ENCODE results near the gene CCDC183.

The CCDC183 gene

DNA sequence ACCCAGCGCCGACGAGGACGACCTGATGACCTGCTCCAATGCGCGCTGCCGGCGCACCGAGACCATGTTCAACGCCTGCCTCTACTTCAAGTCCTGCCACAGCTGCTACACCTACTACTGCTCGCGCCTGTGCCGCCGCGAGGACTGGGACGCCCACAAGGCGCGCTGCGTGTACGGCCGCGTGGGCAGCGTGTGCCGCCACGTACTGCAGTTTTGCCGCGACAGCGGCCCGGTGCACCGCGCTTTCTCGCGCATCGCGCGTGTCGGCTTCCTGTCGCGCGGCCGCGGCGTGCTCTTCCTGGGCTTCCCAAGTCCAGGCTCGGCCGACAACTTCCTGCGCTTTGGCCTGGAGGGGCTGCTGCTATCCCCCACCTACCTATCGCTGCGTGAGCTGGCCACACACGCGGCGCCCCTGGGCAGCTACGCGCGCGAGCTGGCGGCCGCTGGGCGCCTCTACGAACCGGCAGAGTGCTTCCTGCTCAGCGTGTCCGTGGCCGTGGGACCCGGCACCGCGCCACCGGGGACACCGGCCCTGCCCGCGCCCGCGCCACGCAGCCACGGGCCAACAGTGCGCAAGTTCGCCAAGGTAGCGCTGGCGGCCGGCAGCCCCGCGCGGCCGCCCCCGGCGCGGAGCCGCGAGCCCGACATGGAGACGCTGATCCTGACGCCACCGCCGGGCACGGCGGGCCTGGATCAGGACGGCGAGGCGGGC is 50.4 kb downstream of the CCDC183 start:
- DNase-seq (ENCODE audit: low read depth, low spot score): no peak
- no peak overlapping the region for H3K27ac ChIP-seq

DNA sequence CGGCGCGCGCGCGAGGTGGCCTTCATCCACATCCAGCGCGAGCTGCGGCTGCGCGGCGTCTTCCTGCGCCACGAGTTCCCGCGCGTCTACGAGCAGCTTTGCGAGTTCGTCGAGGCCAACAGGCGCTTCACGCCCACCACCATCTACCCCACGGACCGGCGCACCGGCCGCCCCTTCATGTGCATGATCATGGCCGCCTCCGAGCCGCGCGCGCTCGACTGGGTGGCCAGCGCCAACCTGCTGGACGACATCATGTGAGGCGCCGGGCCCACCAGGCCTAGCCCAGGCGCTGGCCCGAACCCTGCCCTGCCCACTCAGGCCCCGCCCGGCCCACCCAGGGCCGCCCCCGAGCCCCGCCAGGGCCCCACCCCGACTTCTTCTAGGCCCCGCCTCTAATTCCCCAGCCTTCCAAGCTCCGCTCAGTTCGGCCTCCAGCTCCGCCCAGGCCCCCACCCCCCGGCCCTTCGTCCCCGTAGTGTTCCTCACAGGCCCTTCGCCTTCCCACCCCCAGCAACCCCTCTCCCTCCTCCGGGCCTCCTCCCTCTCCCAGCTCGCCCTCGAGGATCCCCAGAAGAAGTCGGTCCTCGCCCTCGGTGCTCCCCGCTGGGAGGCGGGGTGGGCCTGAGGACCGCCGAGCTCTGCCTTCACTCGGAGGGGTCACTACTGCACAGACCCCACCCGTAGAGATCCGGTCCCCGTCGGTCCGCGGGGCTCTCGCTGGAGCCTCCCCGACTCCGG is 51.1 kb downstream of the CCDC183 start:
- no peak for DNase-seq (ENCODE audit: low read depth, low spot score)
- peak overlapping the region; percentile 90 for H3K27ac ChIP-seq

DNA sequence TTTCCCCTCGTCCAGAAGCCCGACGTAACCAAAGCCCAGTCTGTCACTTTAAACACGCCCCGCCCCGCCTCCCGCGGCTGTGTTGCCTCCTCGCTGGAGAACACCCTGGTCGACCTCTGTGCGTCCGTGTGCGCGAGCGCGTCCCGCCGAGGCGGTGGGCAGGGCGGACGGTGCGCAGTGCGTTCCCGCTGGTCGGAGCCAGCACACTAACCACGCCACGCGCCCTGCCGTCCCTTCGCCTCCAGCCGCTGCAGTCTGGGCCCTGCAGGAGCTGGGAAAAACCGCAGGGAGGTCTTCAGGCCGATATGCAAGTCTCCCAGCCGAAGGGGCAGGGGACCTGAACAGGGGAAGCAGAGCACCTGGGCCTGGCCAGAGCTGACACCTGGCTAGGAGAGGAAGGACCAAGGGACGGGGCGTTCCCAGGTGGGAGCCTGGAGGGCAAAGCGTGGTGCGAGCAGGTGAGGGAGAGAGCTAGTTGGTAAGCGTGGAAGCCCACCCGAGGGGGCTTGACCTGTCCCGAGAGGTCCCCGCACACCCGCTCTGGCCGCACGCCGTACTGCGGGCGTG is 51.8 kb downstream of the CCDC183 start:
- H3K27ac ChIP-seq: peak overlapping the region; percentile 90
- DNase-seq (ENCODE audit: low read depth, low spot score): peak; percentile 40

DNA sequence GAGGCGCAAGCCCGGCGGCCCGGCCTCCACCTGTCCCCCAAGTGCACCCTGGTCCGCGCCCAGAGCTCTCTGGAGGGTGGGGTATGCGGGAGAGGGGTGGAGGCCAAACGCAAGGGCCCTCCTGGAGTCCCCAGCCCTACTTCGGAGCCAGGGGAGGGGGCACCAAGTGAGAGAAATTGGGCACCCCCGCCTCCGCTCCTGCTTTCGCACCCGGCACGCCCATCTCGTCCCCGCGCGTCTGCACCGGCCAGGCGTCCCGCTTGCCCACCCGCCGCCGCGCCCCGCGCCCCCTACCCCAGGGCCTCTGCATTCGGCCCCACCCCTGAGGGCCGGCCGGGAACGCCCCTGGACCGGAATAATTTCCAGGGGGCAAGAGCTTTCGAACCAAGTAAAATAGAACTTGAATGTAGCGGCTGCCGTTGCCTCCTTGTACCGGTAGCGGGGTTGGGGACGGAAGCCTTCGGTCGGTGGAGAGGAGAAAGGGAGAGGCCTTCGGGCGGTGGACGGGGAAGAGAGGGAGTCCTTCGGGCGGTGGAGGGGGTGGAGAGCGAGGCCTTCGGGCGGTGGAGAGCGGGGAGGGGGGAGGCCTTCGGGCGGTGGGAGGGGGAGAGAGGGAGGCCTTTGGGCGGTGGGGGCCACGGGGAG is 52.4 kb downstream of the CCDC183 start:
- no peak for DNase-seq (ENCODE audit: low read depth, low spot score)
- peak overlapping the region; percentile 90 for H3K27ac ChIP-seq

DNA sequence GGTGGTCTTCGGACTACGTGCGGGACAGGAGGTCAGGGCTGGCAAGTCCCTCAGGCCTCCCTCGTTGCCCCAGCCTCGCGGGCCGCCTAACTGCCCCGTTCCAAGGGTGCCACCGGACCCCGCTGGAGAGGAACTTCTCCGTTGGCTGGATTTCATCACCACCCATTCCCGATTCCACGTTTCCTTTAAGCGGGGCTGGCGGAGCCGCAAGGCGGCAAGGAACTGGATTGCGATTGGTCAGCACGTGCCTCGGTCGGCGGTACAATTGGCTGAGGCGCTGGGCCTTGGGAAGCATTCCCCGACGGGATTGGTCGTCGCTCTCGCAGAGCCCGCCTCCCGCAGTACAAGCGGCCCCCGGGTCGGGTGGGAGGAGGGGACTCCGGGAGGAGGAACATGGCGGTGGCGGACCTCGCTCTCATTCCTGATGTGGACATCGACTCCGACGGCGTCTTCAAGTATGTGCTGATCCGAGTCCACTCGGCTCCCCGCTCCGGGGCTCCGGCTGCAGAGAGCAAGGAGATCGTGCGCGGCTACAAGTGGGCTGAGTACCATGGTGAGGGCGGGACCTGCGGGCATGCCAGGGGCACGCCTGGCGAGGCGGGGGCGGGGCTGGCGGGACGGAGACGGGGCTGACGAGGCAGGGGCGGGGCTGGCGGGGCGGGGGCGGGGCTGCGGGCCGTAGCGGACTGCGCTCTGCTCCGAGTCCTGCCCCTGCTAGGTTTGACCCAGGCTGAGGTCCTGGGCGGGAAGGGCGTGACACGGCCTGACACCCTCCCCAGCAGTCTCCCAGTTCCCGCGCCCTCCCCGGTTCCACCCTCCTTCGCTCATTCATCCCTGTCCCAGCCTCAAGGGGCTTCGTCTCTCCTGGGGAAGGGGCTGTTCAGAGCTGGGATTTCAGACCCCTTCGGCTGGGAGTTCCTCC is 53.2 kb downstream of the CCDC183 start, which contains the start of gene PHPT1:
PHPT1 (plus strand) TSS at position 372 of the 922 bp plus-strand sequence; CDS start at position 394, 22 bp downstream.
- DNase-seq (ENCODE audit: low read depth, low spot score): peak; percentile 95

DNA sequence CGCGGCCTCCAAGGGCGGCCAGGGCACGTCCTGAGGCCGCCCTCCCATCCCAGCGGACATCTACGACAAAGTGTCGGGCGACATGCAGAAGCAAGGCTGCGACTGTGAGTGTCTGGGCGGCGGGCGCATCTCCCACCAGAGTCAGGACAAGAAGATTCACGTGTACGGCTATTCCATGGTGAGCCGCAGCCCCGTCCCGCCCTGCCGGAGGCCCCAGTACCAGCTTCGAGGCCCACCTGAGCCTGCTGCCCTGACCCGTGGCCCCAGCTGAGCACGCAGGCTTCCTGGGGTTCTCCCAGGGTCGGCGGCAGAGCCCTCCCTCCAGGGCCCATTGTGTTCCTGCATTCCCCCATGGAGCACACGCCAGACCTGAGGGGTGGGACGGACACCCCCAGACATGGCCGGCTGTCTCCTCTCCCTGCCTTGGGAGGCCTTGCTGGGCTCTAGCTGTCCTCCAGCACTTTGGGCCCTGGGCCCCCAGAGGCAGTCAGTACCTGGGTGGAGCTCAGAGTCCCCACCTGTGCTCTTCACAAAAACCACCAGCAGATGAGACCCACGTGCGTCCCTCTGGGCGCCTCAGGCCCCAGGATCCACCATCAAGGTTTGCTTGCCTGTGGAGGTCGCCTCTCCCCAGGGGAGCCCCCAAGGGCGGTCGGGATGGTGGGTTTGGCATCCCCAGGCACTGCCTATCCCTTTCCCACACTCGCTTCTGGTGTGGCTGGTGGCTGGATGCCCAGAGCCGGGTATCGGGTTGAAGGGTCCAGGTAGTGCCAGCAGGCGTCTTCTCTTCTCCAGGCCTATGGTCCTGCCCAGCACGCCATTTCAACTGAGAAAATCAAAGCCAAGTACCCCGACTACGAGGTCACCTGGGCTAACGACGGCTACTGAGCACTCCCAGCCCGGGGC is 54.1 kb downstream of the CCDC183 start:
- no peak for DNase-seq (ENCODE audit: low read depth, low spot score)
- peak overlapping the region; percentile 90 for H3K27ac ChIP-seq

More for the DNA sequence above, 53.2 kb downstream of the CCDC183 start, which contains the start of gene PHPT1:
- H3K27ac ChIP-seq: peak within 1 kb of the TSS; percentile 90

DNA sequence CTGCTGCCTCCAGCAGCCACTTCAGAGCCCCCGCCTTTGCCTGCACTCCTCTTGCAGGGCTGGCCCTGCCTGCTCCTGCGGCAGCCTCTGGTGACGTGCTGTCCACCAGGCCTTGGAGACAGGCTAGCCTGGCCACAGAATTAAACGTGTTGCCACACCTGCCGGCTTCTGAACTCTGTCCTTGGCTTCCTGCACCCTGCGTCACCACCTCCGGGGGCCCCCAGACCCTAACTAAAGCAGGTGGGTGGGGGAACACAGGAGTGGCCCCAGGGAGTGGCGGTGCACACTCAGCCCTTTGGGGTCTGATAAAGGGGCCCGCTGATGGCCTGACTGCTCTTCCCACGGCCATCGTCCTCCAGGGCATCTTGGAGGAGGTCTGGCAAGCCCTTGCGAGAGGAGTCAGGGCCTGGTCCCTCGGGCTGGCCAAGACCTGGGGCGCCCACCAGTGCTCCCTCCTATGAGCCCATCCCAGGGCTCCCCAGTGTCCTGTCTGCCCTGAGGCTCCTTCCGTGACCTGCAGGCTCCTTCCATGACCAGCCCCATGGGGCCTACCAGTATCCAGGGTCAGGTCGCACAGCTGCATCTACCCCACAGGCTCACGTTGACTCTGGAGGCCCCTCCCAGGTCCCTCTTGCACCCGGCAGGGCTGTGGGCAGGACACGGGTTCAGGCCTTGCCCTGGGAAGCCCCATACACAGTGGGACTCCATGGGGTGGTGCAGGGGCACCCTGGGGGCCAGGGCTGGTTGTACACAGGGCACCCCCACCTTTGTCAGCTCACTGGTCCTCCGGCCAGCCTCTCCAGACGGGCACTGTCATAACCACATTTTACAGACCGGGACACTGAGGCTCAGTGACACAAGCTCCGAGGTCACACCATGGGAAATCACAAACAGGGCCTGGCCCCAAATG is 55.0 kb downstream of the CCDC183 start:
- no peak overlapping the region for H3K27ac ChIP-seq
- DNase-seq (ENCODE audit: low read depth, low spot score): no peak

DNA sequence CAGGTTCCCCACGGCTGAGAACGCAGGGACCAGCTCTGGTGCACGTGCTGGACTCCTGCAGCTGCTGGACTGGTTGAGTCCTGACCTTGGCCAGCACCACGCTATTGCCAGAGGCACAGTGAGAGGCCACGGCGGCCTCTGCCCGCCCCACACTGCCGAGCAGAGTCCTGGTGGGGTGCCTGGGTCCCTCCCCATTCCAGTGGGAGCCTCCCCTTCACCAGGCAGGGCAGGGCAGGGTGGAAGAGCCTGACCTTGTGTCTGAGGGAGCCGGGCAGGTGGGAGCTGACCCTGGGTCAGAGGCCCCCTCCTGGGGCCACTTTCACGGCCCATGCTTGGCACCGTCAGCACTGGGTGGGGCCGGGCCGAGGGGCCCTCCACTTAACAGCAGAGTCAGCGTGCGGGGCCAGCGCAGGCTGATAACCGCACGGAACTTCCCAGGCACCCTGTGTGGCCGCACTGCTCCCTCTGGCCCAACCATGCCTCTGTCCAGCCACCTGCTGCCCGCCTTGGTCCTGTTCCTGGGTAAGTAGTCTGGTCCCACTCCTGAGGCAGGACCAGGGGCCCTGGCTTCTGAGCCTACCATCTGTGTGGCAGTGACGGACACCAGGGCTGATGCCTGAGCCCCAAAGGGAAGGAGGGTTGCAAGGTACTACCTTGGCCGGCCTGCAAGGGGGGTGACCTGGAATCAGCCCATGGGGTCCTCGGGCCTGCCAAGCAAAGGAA is 56.0 kb downstream of the CCDC183 start, which contains the start of gene MAMDC4:
MAMDC4 (plus strand) TSS at position 406 of the 723 bp plus-strand sequence; CDS start at position 477, 71 bp downstream.
- no peak for DNase-seq (ENCODE audit: low read depth, low spot score)
- H3K27ac ChIP-seq: no peak within 1 kb of the TSS

DNA sequence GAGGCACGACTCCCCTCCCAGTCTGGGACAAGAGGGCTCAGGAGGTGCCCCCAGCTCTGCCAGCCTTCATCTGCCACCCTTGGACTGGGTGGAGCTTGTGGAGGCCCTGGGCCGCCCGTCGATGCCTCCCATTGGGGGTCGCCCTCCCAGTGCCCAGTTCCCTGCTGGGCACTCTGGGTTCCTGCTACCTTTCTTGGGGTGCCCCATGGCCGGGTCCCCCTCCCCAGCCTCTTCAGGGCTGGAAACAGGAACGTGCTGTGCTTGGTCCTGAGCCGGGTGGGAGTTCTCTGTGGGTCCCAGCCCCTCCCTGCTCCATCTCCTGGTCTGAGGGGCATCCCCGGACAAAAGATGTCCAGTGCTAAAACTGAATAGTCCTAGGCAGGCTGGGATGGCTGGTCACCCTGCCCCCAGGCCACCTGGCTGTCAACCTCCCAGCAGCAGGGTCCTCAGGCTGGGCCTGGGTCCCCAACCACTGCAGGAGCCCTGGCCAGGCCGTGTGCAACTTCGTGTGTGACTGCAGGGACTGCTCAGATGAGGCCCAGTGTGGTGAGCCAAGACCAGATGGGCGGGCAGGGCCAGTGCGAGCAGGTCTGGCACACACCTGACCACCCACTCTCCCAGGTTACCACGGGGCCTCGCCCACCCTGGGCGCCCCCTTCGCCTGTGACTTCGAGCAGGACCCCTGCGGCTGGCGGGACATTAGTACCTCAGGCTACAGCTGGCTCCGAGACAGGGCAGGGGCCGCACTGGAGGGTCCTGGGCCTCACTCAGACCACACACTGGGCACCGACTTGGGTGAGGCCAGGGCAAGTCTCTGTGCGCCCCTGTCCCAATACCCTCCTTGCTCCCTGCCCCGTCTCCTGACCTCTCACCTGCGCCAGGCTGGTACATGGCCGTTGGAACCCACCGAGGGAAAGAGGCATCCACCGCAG is 56.8 kb downstream of the CCDC183 start:
- no peak for DNase-seq (ENCODE audit: low read depth, low spot score)
- no peak overlapping the region for H3K27ac ChIP-seq

DNA sequence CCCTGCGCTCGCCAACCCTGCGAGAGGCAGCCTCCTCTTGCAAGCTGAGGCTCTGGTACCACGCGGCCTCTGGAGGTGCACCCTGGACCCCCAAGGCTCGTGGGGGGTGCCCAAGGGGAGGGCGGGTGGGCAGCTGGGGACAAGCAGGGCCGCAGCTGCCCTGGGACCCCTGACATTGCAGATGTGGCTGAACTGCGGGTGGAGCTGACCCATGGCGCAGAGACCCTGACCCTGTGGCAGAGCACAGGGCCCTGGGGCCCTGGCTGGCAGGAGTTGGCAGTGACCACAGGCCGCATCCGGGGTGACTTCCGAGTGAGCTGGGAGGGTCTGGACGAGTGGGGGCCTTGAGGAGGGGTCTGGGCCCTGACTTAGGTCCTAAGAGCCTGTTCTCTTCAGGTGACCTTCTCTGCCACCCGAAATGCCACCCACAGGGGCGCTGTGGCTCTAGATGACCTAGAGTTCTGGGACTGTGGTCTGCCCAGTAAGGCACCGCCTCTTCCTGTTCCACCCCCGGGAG is 57.5 kb downstream of the CCDC183 start:
- no peak for DNase-seq (ENCODE audit: low read depth, low spot score)
- no peak overlapping the region for H3K27ac ChIP-seq

DNA sequence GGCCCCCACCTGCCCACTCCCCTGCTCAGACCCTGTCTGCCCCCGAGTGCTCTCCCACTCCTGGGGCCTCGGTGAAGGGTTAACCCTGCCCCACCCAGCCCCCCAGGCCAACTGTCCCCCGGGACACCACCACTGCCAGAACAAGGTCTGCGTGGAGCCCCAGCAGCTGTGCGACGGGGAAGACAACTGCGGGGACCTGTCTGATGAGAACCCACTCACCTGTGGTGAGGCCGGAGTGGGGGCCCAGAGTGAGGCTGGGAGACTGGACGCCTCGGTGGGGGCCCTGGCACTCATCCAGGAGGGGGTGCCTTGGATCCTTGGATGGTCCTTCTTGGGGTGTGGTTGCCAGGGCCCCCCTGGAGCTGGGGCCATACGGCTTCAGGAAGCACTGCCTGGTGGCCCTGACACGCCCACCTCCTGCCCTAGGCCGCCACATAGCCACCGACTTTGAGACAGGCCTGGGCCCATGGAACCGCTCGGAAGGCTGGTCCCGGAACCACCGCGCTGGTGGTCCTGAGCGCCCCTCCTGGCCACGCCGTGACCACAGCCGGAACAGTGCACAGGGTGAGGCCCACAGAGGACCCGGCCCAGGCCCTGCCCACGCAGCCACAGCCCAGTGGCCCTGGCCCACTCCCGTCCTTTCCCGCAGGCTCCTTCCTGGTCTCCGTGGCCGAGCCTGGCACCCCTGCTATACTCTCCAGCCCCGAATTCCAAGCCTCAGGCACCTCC is 58.1 kb downstream of the CCDC183 start:
- H3K27ac ChIP-seq: no peak overlapping the region
- no peak for DNase-seq (ENCODE audit: low read depth, low spot score)

DNA sequence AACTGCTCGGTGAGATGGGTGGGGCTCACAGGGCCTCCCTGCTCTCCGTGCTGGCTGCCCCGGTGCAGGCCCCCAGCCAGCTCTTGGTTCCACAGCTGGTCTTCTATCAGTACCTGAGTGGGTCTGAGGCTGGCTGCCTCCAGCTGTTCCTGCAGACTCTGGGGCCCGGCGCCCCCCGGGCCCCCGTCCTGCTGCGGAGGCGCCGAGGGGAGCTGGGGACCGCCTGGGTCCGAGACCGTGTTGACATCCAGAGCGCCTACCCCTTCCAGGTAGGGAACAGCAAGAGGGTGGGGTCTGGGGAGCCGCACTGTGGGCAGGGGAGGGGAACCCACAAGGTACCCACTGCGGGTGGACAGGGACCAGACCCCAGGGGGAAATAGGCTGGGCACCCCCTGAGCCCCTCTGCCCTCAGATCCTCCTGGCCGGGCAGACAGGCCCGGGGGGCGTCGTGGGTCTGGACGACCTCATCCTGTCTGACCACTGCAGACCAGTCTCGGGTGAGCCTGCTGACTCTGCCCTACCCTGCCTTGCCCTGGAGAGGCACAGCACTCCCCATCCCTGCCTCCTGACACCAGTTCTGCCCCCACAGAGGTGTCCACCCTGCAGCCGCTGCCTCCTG is 58.8 kb downstream of the CCDC183 start:
- no peak overlapping the region for H3K27ac ChIP-seq
- no peak for DNase-seq (ENCODE audit: low read depth, low spot score)

DNA sequence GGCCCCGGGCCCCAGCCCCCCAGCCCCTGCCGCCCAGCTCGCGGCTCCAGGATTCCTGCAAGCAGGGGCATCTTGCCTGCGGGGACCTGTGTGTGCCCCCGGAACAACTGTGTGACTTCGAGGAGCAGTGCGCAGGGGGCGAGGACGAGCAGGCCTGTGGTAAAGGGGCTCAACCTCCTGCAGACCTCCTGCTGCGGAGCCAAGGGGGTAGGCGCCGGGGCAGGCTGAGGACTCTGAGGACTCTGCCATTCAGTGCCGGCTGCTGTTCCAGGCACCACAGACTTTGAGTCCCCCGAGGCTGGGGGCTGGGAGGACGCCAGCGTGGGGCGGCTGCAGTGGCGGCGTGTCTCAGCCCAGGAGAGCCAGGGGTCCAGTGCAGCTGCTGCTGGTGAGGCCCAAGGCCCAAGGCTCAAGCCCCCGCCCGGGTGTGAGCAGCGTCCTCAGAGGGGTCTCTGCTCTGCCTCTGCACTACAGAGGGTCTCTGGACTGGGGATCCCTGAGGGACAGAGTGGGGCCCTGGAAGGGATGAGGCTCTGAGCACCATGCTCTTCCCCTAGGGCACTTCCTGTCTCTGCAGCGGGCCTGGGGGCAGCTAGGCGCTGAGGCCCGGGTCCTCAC is 59.4 kb downstream of the CCDC183 start:
- DNase-seq (ENCODE audit: low read depth, low spot score): no peak
- no peak overlapping the region for H3K27ac ChIP-seq

DNA sequence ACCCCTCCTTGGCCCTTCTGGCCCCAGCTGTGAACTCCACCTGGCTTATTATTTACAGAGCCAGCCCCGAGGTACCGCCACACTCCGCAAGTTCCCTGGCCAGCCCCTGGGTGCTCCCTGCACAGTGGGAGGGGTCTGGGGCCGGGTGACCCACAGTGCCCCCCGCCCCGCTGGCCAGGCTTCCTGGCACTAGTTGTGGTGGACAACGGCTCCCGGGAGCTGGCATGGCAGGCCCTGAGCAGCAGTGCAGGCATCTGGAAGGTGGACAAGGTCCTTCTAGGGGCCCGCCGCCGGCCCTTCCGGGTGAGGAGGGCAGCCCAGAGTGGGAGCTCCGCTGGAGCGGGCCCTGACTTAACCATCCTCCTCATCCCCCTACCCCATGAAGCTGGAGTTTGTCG is 59.9 kb downstream of the CCDC183 start:
- H3K27ac ChIP-seq: no peak overlapping the region

More for the DNA sequence above, 59.9 kb downstream of the CCDC183 start:
- no peak for DNase-seq (ENCODE audit: low read depth, low spot score)
